PC-9 (cell line): ENCODE measurements around the gene HEY2. TPM values are rescaled to one million over a fixed set of nuclear protein-coding genes. Genes with fewer than 3 reads are reported as not detected.

Experiments used
- BruUV-seq: library from RNA; stranded (reverse); fragments of 400-500 nt; replicated peaks from 2 replicates; lab custom pipeline; 2021; lab: Mats Ljungman, UMichigan
- CTCF ChIA-PET: fragments of 300-600 bp; sonication (Branson Sonifier 250); formaldehyde crosslinking; loops from one replicate; lab custom pipeline; 2022; ENCODE audit warnings: antibody characterized with exemption; lab: Charles Lee
- POLR2A ChIA-PET: fragments of 300-600 bp; sonication (Branson Sonifier 250); formaldehyde crosslinking; loops from one replicate; lab custom pipeline; 2022; ENCODE audit warnings: antibody characterized with exemption; ENCODE audit not compliant: unreplicated experiment; lab: Charles Lee
- DNase-seq, 2 experiments: peaks; one replicate each; pipeline versions ENCODE4 v3.0.0 to v3.0.0-alpha.2; 2015 to 2022; ENCODE audit warnings: mixed read lengths in 1 of 2
- H2AFZ ChIP-seq: fragments of 200-600 bp; sonication (generic); 2 replicates; pipeline ENCODE4 v1.8.1; 2017; ENCODE audit warnings: antibody characterized with exemption
- H3F3A ChIP-seq: fragments of 200-600 bp; sonication (generic); 2 replicates; pipeline ENCODE4 v1.8.1; 2017; ENCODE audit warnings: antibody characterized with exemption, mild to moderate bottlenecking, low read depth; ENCODE audit not compliant: insufficient read depth
- H3K27ac ChIP-seq: fragments of 200-600 bp; sonication (generic); 2 replicates; pipeline ENCODE4 v1.6.1; 2016; ENCODE audit warnings: mixed run types
- H3K27me3 ChIP-seq: fragments of 200-600 bp; sonication (generic); 2 replicates; pipeline ENCODE4 v1.6.1; 2016; ENCODE audit warnings: low read depth, mixed run types; ENCODE audit not compliant: insufficient read depth
- H3K36me3 ChIP-seq: fragments of 200-600 bp; sonication (generic); 2 replicates; pipeline ENCODE4 v1.6.1; 2016; ENCODE audit warnings: low read depth, mixed run types
- H3K4me1 ChIP-seq: fragments of 200-600 bp; sonication (generic); replicated peaks from 2 replicates; pipeline ENCODE4 v1.6.1; 2016; ENCODE audit warnings: mixed run types; ENCODE audit not compliant: insufficient read depth
- H3K4me2 ChIP-seq: fragments of 200-600 bp; sonication (generic); 2 replicates; pipeline ENCODE4 v1.6.1; 2017; ENCODE audit warnings: mixed run types
- H3K4me3 ChIP-seq: fragments of 200-600 bp; sonication (generic); 2 replicates; pipeline ENCODE4 v1.6.1; 2016; ENCODE audit warnings: mixed run types
- H3K79me2 ChIP-seq: fragments of 200-600 bp; sonication (generic); 2 replicates; pipeline ENCODE4 v1.6.1; 2017; ENCODE audit warnings: low read depth, mixed run types
- H3K9me2 ChIP-seq: fragments of 200-600 bp; sonication (generic); 2 replicates; pipeline ENCODE4 v1.8.1; 2017; ENCODE audit warnings: mild to moderate bottlenecking; ENCODE audit not compliant: insufficient read depth
- H3K9me3 ChIP-seq: fragments of 200-600 bp; sonication (generic); 2 replicates; pipeline ENCODE4 v1.8.1; 2016; ENCODE audit warnings: low read depth; ENCODE audit not compliant: insufficient read depth
- H4K20me1 ChIP-seq: fragments of 200-600 bp; sonication (generic); 2 replicates; pipeline ENCODE4 v1.8.1; 2017; ENCODE audit not compliant: insufficient read depth
- EZH2 ChIP-seq: fragments of 200-600 bp; sonication (generic); IDR thresholded peaks from 2 replicates; pipeline ENCODE4 v1.8.0; 2017; ENCODE audit warnings: antibody characterized with exemption, low read depth
- intact Hi-C: fragments of 100-400 bp; cut with micrococcal nuclease; formaldehyde crosslinking; loops from one replicate; pipeline ENCODE4 v1.10.0; 2022; ENCODE audit not compliant: unreplicated experiment
- total RNA-seq: library from RNA; stranded (reverse); gene quantifications from 2 replicates; pipeline ENCODE4 v1.2.3, GENCODE V29; 2021
- TF ChIP-seq, protein P1 (sequence below): fragments of 200-600 bp; sonication (generic); conservative IDR thresholded peaks from 2 replicates; pipeline ENCODE4 v1.6.1; 2017; ENCODE audit warnings: mixed run types, antibody characterized with exemption, mild to moderate bottlenecking, moderate library complexity

Gene HEY2
- total RNA-seq, 1 experiment from 2014 or later = not detected

DNA sequence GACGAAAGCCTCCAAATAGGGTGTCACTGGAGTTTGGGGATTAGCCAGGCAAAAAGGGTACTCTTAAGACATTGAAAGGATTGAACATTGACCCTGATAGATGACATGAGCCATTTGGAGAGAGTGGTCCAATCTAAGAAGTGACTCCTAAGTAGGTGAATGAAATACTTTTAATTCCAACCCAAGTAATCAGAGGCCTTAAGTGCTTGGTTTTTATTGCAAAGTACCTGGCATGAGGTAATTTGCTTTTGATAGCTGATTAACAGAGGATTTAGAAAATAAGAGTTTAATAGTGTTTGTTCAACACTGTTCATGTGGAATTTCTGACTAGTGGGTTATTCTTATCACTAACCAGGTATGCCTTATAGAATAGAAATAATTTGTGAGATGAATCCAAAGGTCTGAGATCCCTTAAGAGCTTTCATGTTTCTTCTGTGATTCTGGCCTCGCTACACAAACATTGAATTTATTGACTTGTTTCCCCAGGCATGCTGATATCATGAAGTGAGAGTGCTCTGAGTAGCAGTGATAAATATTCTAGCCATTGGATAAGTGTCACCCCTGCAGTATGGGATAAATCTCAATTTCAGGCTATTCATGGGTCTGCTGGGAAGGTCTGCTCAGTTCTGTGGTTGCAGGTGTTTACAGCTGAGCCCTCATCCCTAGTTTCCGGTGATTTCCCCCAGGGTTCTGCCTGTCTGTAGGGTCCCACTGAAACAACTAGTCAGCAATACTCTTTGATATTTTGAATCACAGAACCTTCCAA is 47.9 kb downstream of the HEY2 start:
- CTCF ChIA-PET = no interaction called here
- H3K27ac ChIP-seq = peak overlapping the region; percentile 32
- no peaks in the 10 kb centered on the region for H4K20me1 ChIP-seq
- no peaks in the 10 kb centered on the region for H3K27me3 ChIP-seq
- H3K4me2 ChIP-seq = peak overlapping the region; percentile 69
- TF ChIP-seq EZH2 = no peak
- TF ChIP-seq, protein P1, sequence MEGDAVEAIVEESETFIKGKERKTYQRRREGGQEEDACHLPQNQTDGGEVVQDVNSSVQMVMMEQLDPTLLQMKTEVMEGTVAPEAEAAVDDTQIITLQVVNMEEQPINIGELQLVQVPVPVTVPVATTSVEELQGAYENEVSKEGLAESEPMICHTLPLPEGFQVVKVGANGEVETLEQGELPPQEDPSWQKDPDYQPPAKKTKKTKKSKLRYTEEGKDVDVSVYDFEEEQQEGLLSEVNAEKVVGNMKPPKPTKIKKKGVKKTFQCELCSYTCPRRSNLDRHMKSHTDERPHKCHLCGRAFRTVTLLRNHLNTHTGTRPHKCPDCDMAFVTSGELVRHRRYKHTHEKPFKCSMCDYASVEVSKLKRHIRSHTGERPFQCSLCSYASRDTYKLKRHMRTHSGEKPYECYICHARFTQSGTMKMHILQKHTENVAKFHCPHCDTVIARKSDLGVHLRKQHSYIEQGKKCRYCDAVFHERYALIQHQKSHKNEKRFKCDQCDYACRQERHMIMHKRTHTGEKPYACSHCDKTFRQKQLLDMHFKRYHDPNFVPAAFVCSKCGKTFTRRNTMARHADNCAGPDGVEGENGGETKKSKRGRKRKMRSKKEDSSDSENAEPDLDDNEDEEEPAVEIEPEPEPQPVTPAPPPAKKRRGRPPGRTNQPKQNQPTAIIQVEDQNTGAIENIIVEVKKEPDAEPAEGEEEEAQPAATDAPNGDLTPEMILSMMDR = no peak
- intact Hi-C loops = no loop called here
- H3F3A ChIP-seq = peaks cover 17% of the 10 kb centered on the region
- H3K79me2 ChIP-seq = peaks cover 82% of the 10 kb centered on the region
- peaks cover 61% of the 10 kb centered on the region for H3K4me1 ChIP-seq
- peaks cover 5% of the 10 kb centered on the region; the same call in 1 of the 2 replicates for H3K9me3 ChIP-seq
- H3K4me3 ChIP-seq = no peak overlapping the region
- no peak overlapping the region for H2AFZ ChIP-seq
- POLR2A ChIA-PET = interaction anchor here (0.6 kb wide), 1 partner anchor 160 kb away, joined by 6 read pairs; no protein-coding TSS in a partner anchor
- DNase-seq = no peak
- no TSS peak for BruUV-seq
- peaks cover 36% of the 10 kb centered on the region; the same call in 1 of the 2 replicates for H3K36me3 ChIP-seq
- H3K9me2 ChIP-seq = no peaks in the 10 kb centered on the region; the same call in 1 of the 2 replicates

DNA sequence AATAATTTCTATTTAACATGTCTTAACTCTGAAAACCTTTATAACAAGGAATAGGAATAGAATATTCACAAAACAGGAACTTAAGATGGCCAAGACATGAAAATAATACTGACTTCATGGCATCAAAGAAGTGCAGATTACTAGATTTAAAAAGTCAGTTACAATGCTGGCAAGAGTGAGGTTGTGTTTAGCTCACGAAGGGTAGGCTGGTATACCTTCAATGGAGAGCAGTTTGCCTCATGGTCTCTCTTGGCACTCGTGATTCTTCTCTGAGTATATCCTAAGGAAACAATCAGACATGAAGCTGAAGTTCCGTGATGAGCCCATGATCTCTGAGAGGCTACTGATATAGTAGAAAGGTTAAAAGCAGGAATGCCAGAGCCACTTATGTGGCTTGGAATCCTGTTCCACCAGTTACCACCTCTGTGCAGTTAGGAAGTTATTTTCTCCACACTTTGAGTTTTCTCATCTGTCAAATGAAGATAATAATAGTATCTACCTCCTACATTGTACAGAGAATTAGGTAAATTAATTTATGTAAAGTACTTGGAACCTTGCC is 48.5 kb downstream of the HEY2 start:
- no peaks in the 10 kb centered on the region for H3K27me3 ChIP-seq
- no peaks in the 10 kb centered on the region; the same call in 1 of the 2 replicates for H3K9me2 ChIP-seq
- ChIA-PET POLR2A (no interaction called here), CTCF (interaction anchor here (0.6 to 0.8 kb wide), 2 partner anchors 45 to 121 kb away, joined by 3 read pairs; no protein-coding TSS in a partner anchor)
- H3K27ac ChIP-seq = peak overlapping the region; percentile 32
- H3K79me2 ChIP-seq = peaks cover 79% of the 10 kb centered on the region
- no peaks in the 10 kb centered on the region for H4K20me1 ChIP-seq
- no peak for TF ChIP-seq EZH2
- intact Hi-C loops = no loop called here
- H3K9me3 ChIP-seq = peaks cover 5% of the 10 kb centered on the region; the same call in 1 of the 2 replicates
- peak overlapping the region; percentile 69 for H3K4me2 ChIP-seq
- H2AFZ ChIP-seq = no peak overlapping the region
- peak in 1 of 2 experiments; percentile 80 for DNase-seq
- H3K4me1 ChIP-seq = peaks cover 54% of the 10 kb centered on the region
- H3K4me3 ChIP-seq = 0 out of 2 replicates have a peak overlapping the region, but pooled peaks have one; percentile 1
- peaks cover 17% of the 10 kb centered on the region for H3F3A ChIP-seq
- peaks cover 39% of the 10 kb centered on the region; the same call in 1 of the 2 replicates for H3K36me3 ChIP-seq
- no TSS peak for BruUV-seq

DNA sequence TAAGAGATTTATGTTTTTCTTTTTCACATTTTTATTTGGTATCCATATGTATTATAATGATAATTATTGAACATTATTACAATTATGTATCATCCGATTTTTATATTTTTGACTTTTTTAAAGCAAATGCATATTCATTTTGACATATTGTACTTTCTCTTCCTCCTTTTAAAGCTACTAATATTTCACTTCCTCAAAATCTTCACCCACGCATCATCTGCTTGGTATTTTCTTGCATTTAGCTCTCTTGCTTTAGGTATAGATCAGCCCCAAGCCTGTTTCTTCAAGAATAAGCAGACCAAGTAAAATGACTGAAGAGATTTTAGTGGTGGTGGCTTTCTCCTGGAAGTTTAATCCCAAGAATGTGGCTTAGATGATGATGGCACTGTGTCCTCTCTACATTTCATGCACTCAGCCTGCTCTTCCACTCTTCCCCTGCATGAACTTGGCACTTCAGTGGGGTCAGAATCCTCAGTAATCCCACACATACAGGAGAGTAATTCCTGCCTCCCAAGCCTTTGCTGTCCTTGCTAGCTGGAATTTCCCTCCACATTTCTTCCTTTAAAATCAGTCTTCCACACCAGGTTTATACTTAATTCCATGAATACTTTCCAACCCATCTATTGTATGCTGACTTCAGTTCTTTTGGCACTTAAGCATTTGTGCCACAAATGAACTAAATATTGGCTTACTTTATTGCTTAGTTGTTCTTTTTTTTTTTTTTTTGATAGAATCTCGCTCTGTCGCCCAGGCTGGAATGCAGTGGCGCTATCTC is 49.5 kb downstream of the HEY2 start:
- peaks cover 10% of the 10 kb centered on the region for H3F3A ChIP-seq
- H3K27me3 ChIP-seq = no peaks in the 10 kb centered on the region
- ChIA-PET CTCF (no interaction called here), POLR2A (interaction anchor here (0.7 kb wide), 1 partner anchor 122 kb away, joined by 3 read pairs; no protein-coding TSS in a partner anchor)
- H4K20me1 ChIP-seq = no peaks in the 10 kb centered on the region
- peak in 1 of 2 experiments; percentile 69 for DNase-seq
- no TSS peak for BruUV-seq
- no peak overlapping the region for H3K4me3 ChIP-seq
- TF ChIP-seq, protein P1 = no peak
- TF ChIP-seq EZH2 = no peak
- peak overlapping the region; percentile 32; the same call in 1 of the 2 replicates for H3K27ac ChIP-seq
- no peaks in the 10 kb centered on the region; the same call in 1 of the 2 replicates for H3K9me2 ChIP-seq
- H3K4me2 ChIP-seq = peak overlapping the region; percentile 69
- H3K9me3 ChIP-seq = peaks cover 5% of the 10 kb centered on the region; the same call in 1 of the 2 replicates
- intact Hi-C loops = no loop called here
- H3K79me2 ChIP-seq = peaks cover 78% of the 10 kb centered on the region
- H3K36me3 ChIP-seq = peaks cover 39% of the 10 kb centered on the region; the same call in 1 of the 2 replicates
- no peak overlapping the region for H2AFZ ChIP-seq
- H3K4me1 ChIP-seq = peaks cover 45% of the 10 kb centered on the region
